Panc1 (cell line): Measurements from ENCODE around the gene OR2M5. TPM values are rescaled to one million over a fixed set of nuclear protein-coding genes. Genes with fewer than 3 reads are reported as not detected.

ENCODE experiments used
- ATAC-seq: fragments of 200-7000 bp; cut with Tn5 transposase; 2 replicates; pipeline ENCODE4 v1.9.1; 2020; ENCODE audit warnings: mild to moderate bottlenecking, moderate library complexity
- BruUV-seq: library from RNA; stranded (reverse); fragments of 400-500 nt; replicated peaks from 2 replicates; lab custom pipeline; 2021; lab: Mats Ljungman, UMichigan
- CTCF ChIA-PET: fragments of 300-600 bp; sonication (Branson Sonifier 250); formaldehyde crosslinking; loops from one replicate; lab custom pipeline; 2022; ENCODE audit warnings: antibody characterized with exemption; lab: Charles Lee
- POLR2A ChIA-PET: fragments of 300-600 bp; sonication (Branson Sonifier 250); formaldehyde crosslinking; loops from one replicate; lab custom pipeline; 2022; ENCODE audit warnings: antibody characterized with exemption; lab: Charles Lee
- DNase-seq: peaks from one replicate; pipeline ENCODE4 v3.0.0-alpha.2; 2010; ENCODE audit warnings: low read depth, low spot score
- H3K27ac ChIP-seq: 2 replicates; pipeline ENCODE4 v1.5.1; 2011; ENCODE audit warnings: mild to moderate bottlenecking, low read length, inconsistent platforms
- H3K27me3 ChIP-seq: fragments of 200-500 bp; sonication (Bioruptor generic); 2 replicates; pipeline ENCODE4 v1.6.0; 2014; ENCODE audit warnings: low read length, inconsistent platforms; ENCODE audit not compliant: control insufficient read depth, insufficient read depth
- H3K36me3 ChIP-seq: fragments of 200-500 bp; sonication (Bioruptor generic); 2 replicates; pipeline ENCODE4 v1.5.1; 2014; ENCODE audit warnings: inconsistent platforms, mild to moderate bottlenecking, low read length, moderate library complexity; ENCODE audit not compliant: control insufficient read depth, insufficient read depth
- H3K4me1 ChIP-seq: 2 replicates; pipeline ENCODE4 v1.5.1; 2011; ENCODE audit warnings: inconsistent platforms, mild to moderate bottlenecking, low read length, moderate library complexity; ENCODE audit not compliant: control insufficient read depth, insufficient read depth
- H3K4me3 ChIP-seq, 2 experiments: 2 replicates each; pipeline ENCODE4 v1.5.1; 2011 to 2012; ENCODE audit warnings: low read depth in 2 of 2, low read length in 2 of 2, mild to moderate bottlenecking in 2 of 2, inconsistent platforms in 1 of 2, moderate library complexity in 1 of 2
- H3K9me3 ChIP-seq: fragments of 200-500 bp; sonication (Bioruptor generic); 2 replicates; pipeline ENCODE4 v1.5.1; 2014; ENCODE audit warnings: low read depth, mild to moderate bottlenecking, inconsistent platforms, low read length, moderate library complexity; ENCODE audit not compliant: control insufficient read depth, insufficient read depth
- POLR2AphosphoS5 ChIP-seq: IDR thresholded peaks from 2 replicates; pipeline ENCODE4 v1.6.1; 2012; ENCODE audit warnings: mild to moderate bottlenecking, low read depth, low read length, moderate library complexity
- REST ChIP-seq, 2 experiments: IDR thresholded peaks; 2 replicates each; pipeline ENCODE4 v1.6.1; 2011 to 2012; ENCODE audit warnings: low read depth in 2 of 2, control low read depth in 1 of 2, low read length in 1 of 2, mild to moderate bottlenecking in 1 of 2, moderate library complexity in 1 of 2; ENCODE audit not compliant: insufficient read depth in 1 of 2
- SIN3A ChIP-seq: IDR thresholded peaks from 2 replicates; pipeline ENCODE4 v1.6.1; 2012; ENCODE audit warnings: low read depth, mild to moderate bottlenecking, low read length, moderate library complexity, borderline replicate concordance; ENCODE audit not compliant: insufficient read depth
- TCF7L2 ChIP-seq: IDR thresholded peaks from 2 replicates; pipeline ENCODE4 v1.6.1; 2011; ENCODE audit warnings: mild to moderate bottlenecking, low read depth, low read length, inconsistent platforms
- in situ Hi-C: cut with HindIII; loops from 2 replicates; pipeline ENCODE4 v1.10.0; 2016; ENCODE audit warnings: low sequenced_read_pairs, low pct_unique_long_range_greater_than_20kb
- intact Hi-C: fragments of 100-400 bp; cut with micrococcal nuclease; formaldehyde crosslinking; loops from one replicate; pipeline ENCODE4 v1.10.0; 2022; ENCODE audit not compliant: unreplicated experiment
- total RNA-seq: library from RNA; stranded (reverse); gene quantifications from one replicate; pipeline ENCODE4 v1.2.1, GENCODE V29; 2021; ENCODE audit not compliant: unreplicated experiment
- TF ChIP-seq, protein P1 (sequence below): fragments of 450-650 bp; IDR thresholded peaks from 2 replicates; pipeline ENCODE4 v1.5.1; 2017; ENCODE audit warnings: mild to moderate bottlenecking

Gene OR2M5
- total RNA-seq, 1 experiment from 2014 or later, result not detected

- in situ Hi-C loops (no loop called here), intact Hi-C loops (no loop called here)
- H3K9me3 ChIP-seq, result no peaks in the 10 kb centered on the region
- no peak overlapping the region for H3K27ac ChIP-seq
- H3K4me1 ChIP-seq, result no peaks in the 10 kb centered on the region
- ChIA-PET CTCF (no interaction called here), POLR2A (no interaction called here)
- no peak for ATAC-seq
- DNase-seq, result no peak
- H3K4me3 ChIP-seq, result no peak overlapping the region
- no peaks in the 10 kb centered on the region for H3K36me3 ChIP-seq
- H3K27me3 ChIP-seq, result no peaks in the 10 kb centered on the region
- TF ChIP-seq POLR2AphosphoS5 (no peak), REST (IDR thresholded peaks at IDR 0.05; ENCODE audit: insufficient read depth in 1 of 2, low read depth in 2 of 2, low read length in 1 of 2) (no peak), SIN3A (no peak), TCF7L2 (no peak)
- TF ChIP-seq, protein P1, sequence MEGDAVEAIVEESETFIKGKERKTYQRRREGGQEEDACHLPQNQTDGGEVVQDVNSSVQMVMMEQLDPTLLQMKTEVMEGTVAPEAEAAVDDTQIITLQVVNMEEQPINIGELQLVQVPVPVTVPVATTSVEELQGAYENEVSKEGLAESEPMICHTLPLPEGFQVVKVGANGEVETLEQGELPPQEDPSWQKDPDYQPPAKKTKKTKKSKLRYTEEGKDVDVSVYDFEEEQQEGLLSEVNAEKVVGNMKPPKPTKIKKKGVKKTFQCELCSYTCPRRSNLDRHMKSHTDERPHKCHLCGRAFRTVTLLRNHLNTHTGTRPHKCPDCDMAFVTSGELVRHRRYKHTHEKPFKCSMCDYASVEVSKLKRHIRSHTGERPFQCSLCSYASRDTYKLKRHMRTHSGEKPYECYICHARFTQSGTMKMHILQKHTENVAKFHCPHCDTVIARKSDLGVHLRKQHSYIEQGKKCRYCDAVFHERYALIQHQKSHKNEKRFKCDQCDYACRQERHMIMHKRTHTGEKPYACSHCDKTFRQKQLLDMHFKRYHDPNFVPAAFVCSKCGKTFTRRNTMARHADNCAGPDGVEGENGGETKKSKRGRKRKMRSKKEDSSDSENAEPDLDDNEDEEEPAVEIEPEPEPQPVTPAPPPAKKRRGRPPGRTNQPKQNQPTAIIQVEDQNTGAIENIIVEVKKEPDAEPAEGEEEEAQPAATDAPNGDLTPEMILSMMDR, result no peak
- no TSS peak for BruUV-seq
Observed at GRCh38 chr1:248187363-248187762, 42.4 kb downstream of the OR2M5 start.

DNA sequence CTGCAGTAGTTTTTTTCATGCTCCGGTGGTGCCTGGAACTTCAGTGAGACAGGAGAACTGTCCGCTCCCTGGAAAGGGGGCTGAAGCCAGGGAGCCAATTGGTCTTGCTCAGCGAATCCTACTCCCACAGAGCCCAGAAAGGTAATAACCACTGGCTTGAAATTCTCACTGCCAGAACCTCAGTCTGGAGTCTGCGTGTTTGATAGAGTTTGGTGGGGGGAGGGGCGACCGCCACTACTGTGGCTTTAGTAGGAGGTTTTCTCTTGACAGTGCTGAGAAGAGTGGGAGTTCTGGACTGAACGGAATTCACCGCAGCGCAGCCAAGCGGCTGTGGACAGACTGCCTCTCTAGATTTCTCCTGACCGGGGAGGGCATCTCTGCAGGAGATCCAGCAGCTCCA lies 44.1 kb downstream of the OR2M5 start:
- Histone ChIP-seq H3K27ac (no peak overlapping the region), H3K36me3 (no peaks in the 10 kb centered on the region), H3K4me1 (no peaks in the 10 kb centered on the region), H3K4me3 (no peak overlapping the region), H3K27me3 (no peaks in the 10 kb centered on the region), H3K9me3 (no peaks in the 10 kb centered on the region)
- ATAC-seq (no peak), DNase-seq (no peak)
- BruUV-seq, result no TSS peak
- TF ChIP-seq TCF7L2 (no peak), REST (IDR thresholded peaks at IDR 0.05; ENCODE audit: insufficient read depth in 1 of 2, low read depth in 2 of 2, low read length in 1 of 2) (no peak), SIN3A (no peak), POLR2AphosphoS5 (no peak)
- TF ChIP-seq, protein P1, result no peak
- in situ Hi-C loops (no loop called here), intact Hi-C loops (no loop called here)
- POLR2A ChIA-PET, result no interaction called here
- CTCF ChIA-PET, result no interaction called here
